Breast epithelium (tissue), 4 donors: ENCODE data around the gene LRRC45. TPM values are rescaled to one million over a fixed set of nuclear protein-coding genes. Genes with fewer than 3 reads are reported as not detected.

Source experiments
- DNase-seq, 2 donors: peaks; one replicate each; pipeline ENCODE4 v3.0.0-alpha.2; 2019; ENCODE audit warnings: low spot score in 2 of 2
- H3K27ac ChIP-seq, 2 donors: fragments of 200-600 bp; sonication (generic) in 1 of 2; one replicate each; pipeline ENCODE4 v1.5.1; 2016 to 2019; ENCODE audit warnings: mild to moderate bottlenecking in 1 of 2
- H3K27me3 ChIP-seq, 2 donors: fragments of 200-600 bp; sonication (generic) in 1 of 2; one replicate each; pipeline versions ENCODE4 v1.5.1 to v1.6.0; 2017 to 2019; ENCODE audit warnings: control low read depth in 1 of 2, mild to moderate bottlenecking in 1 of 2
- H3K36me3 ChIP-seq: fragments of 200-600 bp; one replicate; pipeline ENCODE4 v1.5.1; 2019
- H3K4me1 ChIP-seq, 2 donors: fragments of 200-600 bp; sonication (generic); one replicate each; pipeline ENCODE4 v1.5.1; 2016 to 2019; ENCODE audit warnings: control low read depth in 1 of 2
- H3K4me3 ChIP-seq, 3 donors: fragments of 200-600 bp; sonication (generic); 1 replicate in 2 of 3; 2 replicates in 1 of 3; pipeline ENCODE4 v1.5.1; 2016 to 2019; ENCODE audit warnings: mild to moderate bottlenecking in 3 of 3, moderate library complexity in 2 of 3
- H3K9me3 ChIP-seq, 2 donors: fragments of 200-600 bp; sonication (generic) in 1 of 2; one replicate each; pipeline ENCODE4 v1.5.1; 2016 to 2019; ENCODE audit warnings: control low read depth in 1 of 2
- CTCF ChIP-seq, 3 donors: fragments of 450-650 bp; IDR thresholded peaks; one replicate each; pipeline ENCODE4 v1.5.1; 2016 to 2017; ENCODE audit warnings: antibody characterized with exemption in 3 of 3, mild to moderate bottlenecking in 3 of 3, moderate library complexity in 3 of 3
- POLR2A ChIP-seq: fragments of 450-650 bp; IDR thresholded peaks from one replicate; pipeline ENCODE4 v1.6.1; 2016; ENCODE audit warnings: antibody characterized with exemption, mild to moderate bottlenecking, moderate library complexity
- POLR2AphosphoS5 ChIP-seq, 3 donors: sonication (generic); formaldehyde crosslinking; IDR thresholded peaks; one replicate each; pipeline ENCODE4 v1.6.1; 2017; ENCODE audit warnings: antibody characterized with exemption in 3 of 3
- intact Hi-C: fragments of 100-400 bp; cut with DNase I; formaldehyde crosslinking; loops from one replicate; pipeline ENCODE4 v1.15.1; 2023; ENCODE audit warnings: low total_unique reads
- total RNA-seq, 3 donors: library from RNA; depleted of rRNA; stranded (reverse); fragments of >200 nt; gene quantifications; one replicate each; pipeline ENCODE4 v1.1.0, GENCODE V29; 2016

The LRRC45 gene
- total RNA-seq, 3 donors from 2014 or later: 8.0 to 18.7 (median 14.7) TPM

GRCh38 chr17:82033359-82034085, 10.4 kb downstream of the LRRC45 start:
- no peak for TF ChIP-seq CTCF (IDR thresholded peaks at IDR 0.05)
- no peak for TF ChIP-seq POLR2A
- TF ChIP-seq POLR2AphosphoS5 (IDR thresholded peaks at IDR 0.05): no peak
- DNase-seq: no peak
- Histone ChIP-seq H3K27ac (no peak overlapping the region), H3K9me3 (no peaks in the 10 kb centered on the region), H3K36me3 (no peaks in the 10 kb centered on the region), H3K4me1 (peaks cover 12 to 15% of the 10 kb centered on the region in 2 donors), H3K4me3 (no peak overlapping the region), H3K27me3 (no peaks in the 10 kb centered on the region)
- intact Hi-C loops: loop anchor here (5.0 to 10.0 kb wide), 2 partner anchors 51 to 119 kb away; no protein-coding TSS in a partner anchor

GRCh38 chr17:82034371-82035011, 11.4 kb downstream of the LRRC45 start:
- Histone ChIP-seq H3K27me3 (no peaks in the 10 kb centered on the region), H3K4me1 (peaks cover 12 to 15% of the 10 kb centered on the region in 2 donors), H3K9me3 (no peaks in the 10 kb centered on the region), H3K36me3 (no peaks in the 10 kb centered on the region), H3K27ac (peak overlapping the region in 1 of 2 donors; percentile 21), H3K4me3 (no peak overlapping the region)
- intact Hi-C loops: loop anchor here (5.0 to 10.0 kb wide), 2 partner anchors 50 to 118 kb away; no protein-coding TSS in a partner anchor
- no peak for TF ChIP-seq CTCF (IDR thresholded peaks at IDR 0.05)
- TF ChIP-seq POLR2A: no peak
- no peak for TF ChIP-seq POLR2AphosphoS5 (IDR thresholded peaks at IDR 0.05)
- no peak for DNase-seq

- H3K4me1 ChIP-seq: peaks cover 8 to 10% of the 10 kb centered on the region in 2 donors
- H3K9me3 ChIP-seq: no peaks in the 10 kb centered on the region
- intact Hi-C loops: loop anchor here (10.0 kb wide), 1 partner anchor 49 kb away; no protein-coding TSS in a partner anchor
- no peak for DNase-seq
- no peaks in the 10 kb centered on the region for H3K27me3 ChIP-seq
- no peak for TF ChIP-seq CTCF (IDR thresholded peaks at IDR 0.05)
- no peak for TF ChIP-seq POLR2AphosphoS5 (IDR thresholded peaks at IDR 0.05)
- TF ChIP-seq POLR2A: no peak
- no peak overlapping the region for H3K27ac ChIP-seq
- no peaks in the 10 kb centered on the region for H3K36me3 ChIP-seq
- no peak overlapping the region for H3K4me3 ChIP-seq
Observed at GRCh38 chr17:82035488-82035887, 12.4 kb downstream of the LRRC45 start.

- H3K27me3 ChIP-seq: no peaks in the 10 kb centered on the region
- no peak for TF ChIP-seq CTCF (IDR thresholded peaks at IDR 0.05)
- no peak for TF ChIP-seq POLR2A
- TF ChIP-seq POLR2AphosphoS5 (IDR thresholded peaks at IDR 0.05): no peak
- H3K4me3 ChIP-seq: peak overlapping the region; percentile 58 to 96 (median 63)
- peaks cover 8 to 10% of the 10 kb centered on the region in 2 donors for H3K4me1 ChIP-seq
- no peaks in the 10 kb centered on the region for H3K9me3 ChIP-seq
- intact Hi-C loops: loop anchor here (10.0 kb wide), 1 partner anchor 49 kb away; no protein-coding TSS in a partner anchor
- H3K36me3 ChIP-seq: no peaks in the 10 kb centered on the region
- H3K27ac ChIP-seq: peak overlapping the region; percentile 87 to 99
- DNase-seq: no peak
Observed at GRCh38 chr17:82035956-82036633, 13.0 kb downstream of the LRRC45 start.
